GM12878 (cell line): ENCODE measurements around the gene FBXO17.

Source experiments
- FOXM1 ChIP-seq: IDR thresholded peaks from 2 replicates; pipeline ENCODE4 v1.6.1; 2012; ENCODE audit warnings: low read depth, mild to moderate bottlenecking, inconsistent platforms, low read length, moderate library complexity
- POLR2AphosphoS5 ChIP-seq: IDR thresholded peaks from 2 replicates; pipeline ENCODE4 v1.6.1; 2011; ENCODE audit warnings: mild to moderate bottlenecking, low read length, inconsistent platforms
- RAD21 ChIP-seq: IDR thresholded peaks from 2 replicates; pipeline ENCODE4 v1.6.1; 2011; ENCODE audit warnings: mild to moderate bottlenecking, low read depth, low read length, moderate library complexity; ENCODE audit not compliant: insufficient read depth
- RFX5 ChIP-seq: IDR thresholded peaks from 2 replicates; pipeline ENCODE4 v1.6.1; 2011; ENCODE audit warnings: low read depth, low read length, improper control_type of control experiment
- TAF1 ChIP-seq: IDR thresholded peaks from 2 replicates; pipeline ENCODE4 v1.6.1; 2011; ENCODE audit warnings: mild to moderate bottlenecking, low read depth, low read length, borderline replicate concordance
- YY1 ChIP-seq: IDR thresholded peaks from 2 replicates; pipeline ENCODE4 v1.6.1; 2011; ENCODE audit warnings: low read depth, mild to moderate bottlenecking, low read length
- TF ChIP-seq, protein P1 (sequence below), 3 experiments: IDR thresholded peaks in 2 of 3; conservative IDR thresholded peaks in 1 of 3; 2 replicates each; pipeline ENCODE4 v1.5.1; 2011; ENCODE audit warnings: low read depth in 3 of 3, low read length in 3 of 3, mild to moderate bottlenecking in 3 of 3, control low read depth in 2 of 3, moderate library complexity in 2 of 3, inconsistent platforms in 1 of 3, mixed read lengths in 1 of 3; ENCODE audit not compliant: control insufficient read depth in 2 of 3, insufficient read depth in 1 of 3; ENCODE audit errors: extremely low read depth in 1 of 3
- TF ChIP-seq, protein P2 (sequence below): IDR thresholded peaks from 2 replicates; pipeline ENCODE4 v1.6.1; 2012; ENCODE audit warnings: mild to moderate bottlenecking, low read depth, low read length
- TF ChIP-seq, protein P3 (sequence below): fragments of 450-650 bp; formaldehyde crosslinking; IDR thresholded peaks from 2 replicates; pipeline ENCODE4 v1.4.0; 2022; ENCODE audit warnings: mild to moderate bottlenecking, moderate library complexity

DNA sequence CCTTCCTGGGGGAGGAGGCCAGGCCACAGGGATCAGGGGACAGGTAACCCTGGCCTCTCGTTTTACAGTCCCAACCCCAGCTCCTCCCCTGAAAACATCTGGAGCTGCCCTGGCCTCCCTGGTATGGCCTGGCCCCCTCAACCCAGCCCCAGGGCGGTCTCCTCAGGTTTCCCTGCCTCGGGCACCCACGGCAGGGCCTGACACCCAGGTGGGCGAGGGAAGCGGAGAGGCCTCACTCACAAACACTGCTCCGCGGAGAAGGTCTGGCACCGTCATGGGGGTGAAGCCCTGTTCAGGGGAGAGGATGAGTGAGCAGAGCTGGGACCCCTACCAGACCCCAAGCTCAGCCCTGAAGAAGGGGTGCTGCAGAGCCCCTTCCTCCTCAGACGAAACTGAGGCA is 57.0 kb downstream of the FBXO17 start:
- TF ChIP-seq RAD21 (no peak), RFX5 (no peak), YY1 (no peak), TAF1 (no peak), POLR2AphosphoS5 (no peak), FOXM1 (no peak)
- TF ChIP-seq, protein P1, sequence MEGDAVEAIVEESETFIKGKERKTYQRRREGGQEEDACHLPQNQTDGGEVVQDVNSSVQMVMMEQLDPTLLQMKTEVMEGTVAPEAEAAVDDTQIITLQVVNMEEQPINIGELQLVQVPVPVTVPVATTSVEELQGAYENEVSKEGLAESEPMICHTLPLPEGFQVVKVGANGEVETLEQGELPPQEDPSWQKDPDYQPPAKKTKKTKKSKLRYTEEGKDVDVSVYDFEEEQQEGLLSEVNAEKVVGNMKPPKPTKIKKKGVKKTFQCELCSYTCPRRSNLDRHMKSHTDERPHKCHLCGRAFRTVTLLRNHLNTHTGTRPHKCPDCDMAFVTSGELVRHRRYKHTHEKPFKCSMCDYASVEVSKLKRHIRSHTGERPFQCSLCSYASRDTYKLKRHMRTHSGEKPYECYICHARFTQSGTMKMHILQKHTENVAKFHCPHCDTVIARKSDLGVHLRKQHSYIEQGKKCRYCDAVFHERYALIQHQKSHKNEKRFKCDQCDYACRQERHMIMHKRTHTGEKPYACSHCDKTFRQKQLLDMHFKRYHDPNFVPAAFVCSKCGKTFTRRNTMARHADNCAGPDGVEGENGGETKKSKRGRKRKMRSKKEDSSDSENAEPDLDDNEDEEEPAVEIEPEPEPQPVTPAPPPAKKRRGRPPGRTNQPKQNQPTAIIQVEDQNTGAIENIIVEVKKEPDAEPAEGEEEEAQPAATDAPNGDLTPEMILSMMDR (IDR thresholded peaks at IDR 0.05 in 2 of 3, conservative IDR thresholded peaks at IDR 0.05 in 1 of 3; ENCODE audit: control insufficient read depth in 2 of 3, extremely low read depth in 1 of 3, insufficient read depth in 1 of 3, low read depth in 3 of 3, low read length in 3 of 3): no peak
- TF ChIP-seq, protein P2, sequence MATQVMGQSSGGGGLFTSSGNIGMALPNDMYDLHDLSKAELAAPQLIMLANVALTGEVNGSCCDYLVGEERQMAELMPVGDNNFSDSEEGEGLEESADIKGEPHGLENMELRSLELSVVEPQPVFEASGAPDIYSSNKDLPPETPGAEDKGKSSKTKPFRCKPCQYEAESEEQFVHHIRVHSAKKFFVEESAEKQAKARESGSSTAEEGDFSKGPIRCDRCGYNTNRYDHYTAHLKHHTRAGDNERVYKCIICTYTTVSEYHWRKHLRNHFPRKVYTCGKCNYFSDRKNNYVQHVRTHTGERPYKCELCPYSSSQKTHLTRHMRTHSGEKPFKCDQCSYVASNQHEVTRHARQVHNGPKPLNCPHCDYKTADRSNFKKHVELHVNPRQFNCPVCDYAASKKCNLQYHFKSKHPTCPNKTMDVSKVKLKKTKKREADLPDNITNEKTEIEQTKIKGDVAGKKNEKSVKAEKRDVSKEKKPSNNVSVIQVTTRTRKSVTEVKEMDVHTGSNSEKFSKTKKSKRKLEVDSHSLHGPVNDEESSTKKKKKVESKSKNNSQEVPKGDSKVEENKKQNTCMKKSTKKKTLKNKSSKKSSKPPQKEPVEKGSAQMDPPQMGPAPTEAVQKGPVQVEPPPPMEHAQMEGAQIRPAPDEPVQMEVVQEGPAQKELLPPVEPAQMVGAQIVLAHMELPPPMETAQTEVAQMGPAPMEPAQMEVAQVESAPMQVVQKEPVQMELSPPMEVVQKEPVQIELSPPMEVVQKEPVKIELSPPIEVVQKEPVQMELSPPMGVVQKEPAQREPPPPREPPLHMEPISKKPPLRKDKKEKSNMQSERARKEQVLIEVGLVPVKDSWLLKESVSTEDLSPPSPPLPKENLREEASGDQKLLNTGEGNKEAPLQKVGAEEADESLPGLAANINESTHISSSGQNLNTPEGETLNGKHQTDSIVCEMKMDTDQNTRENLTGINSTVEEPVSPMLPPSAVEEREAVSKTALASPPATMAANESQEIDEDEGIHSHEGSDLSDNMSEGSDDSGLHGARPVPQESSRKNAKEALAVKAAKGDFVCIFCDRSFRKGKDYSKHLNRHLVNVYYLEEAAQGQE: no peak
- TF ChIP-seq, protein P3, sequence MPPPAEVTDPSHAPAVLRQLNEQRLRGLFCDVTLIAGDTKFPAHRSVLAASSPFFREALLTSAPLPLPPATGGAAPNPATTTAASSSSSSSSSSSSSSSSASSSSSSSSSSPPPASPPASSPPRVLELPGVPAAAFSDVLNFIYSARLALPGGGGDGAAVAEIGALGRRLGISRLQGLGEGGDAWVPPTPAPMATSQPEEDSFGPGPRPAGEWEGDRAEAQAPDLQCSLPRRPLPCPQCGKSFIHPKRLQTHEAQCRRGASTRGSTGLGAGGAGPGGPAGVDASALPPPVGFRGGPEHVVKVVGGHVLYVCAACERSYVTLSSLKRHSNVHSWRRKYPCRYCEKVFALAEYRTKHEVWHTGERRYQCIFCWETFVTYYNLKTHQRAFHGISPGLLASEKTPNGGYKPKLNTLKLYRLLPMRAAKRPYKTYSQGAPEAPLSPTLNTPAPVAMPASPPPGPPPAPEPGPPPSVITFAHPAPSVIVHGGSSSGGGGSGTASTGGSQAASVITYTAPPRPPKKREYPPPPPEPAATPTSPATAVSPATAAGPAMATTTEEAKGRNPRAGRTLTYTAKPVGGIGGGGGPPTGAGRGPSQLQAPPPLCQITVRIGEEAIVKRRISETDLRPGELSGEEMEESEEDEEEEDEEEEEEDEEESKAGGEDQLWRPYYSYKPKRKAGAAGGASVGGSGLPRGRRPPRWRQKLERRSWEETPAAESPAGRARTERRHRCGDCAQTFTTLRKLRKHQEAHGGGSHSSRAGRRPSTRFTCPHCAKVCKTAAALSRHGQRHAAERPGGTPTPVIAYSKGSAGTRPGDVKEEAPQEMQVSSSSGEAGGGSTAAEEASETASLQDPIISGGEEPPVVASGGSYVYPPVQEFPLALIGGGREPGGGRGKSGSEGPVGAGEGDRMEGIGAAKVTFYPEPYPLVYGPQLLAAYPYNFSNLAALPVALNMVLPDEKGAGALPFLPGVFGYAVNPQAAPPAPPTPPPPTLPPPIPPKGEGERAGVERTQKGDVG (CRISPR knock-in tag): no peak
